ENCODE results near the gene ECE1. TPM values are rescaled to one million over a fixed set of nuclear protein-coding genes. Genes with fewer than 3 reads are reported as not detected.

Gene ECE1
- total and polyA plus RNA-seq, 9 of the 15 experiments (the other 6 are each of a cell fraction or from before 2014, with no cell fraction given) = 0.56 to 34.8 (median 11.0) TPM

DNA sequence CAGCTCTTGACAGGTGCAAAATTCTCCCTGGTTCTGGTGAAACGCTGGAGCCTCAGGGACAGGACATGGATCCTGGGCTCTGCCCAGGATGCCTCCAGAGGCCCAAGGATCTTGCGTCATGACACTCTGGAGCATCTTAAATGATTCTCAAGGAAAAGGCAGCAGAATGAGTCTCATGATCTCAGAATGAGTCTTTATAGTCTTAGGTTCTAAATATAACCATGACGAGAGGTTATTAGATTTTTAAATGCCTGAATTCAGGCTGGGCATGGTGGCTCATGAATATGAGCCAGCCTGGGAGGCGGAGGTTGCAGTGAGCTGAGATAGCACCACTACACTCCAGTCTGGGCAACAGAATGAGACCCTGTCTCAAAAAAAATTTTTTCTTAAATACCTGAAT is 55.5 kb downstream of the ECE1 start (continued):
- TF ChIP-seq, protein P1, sequence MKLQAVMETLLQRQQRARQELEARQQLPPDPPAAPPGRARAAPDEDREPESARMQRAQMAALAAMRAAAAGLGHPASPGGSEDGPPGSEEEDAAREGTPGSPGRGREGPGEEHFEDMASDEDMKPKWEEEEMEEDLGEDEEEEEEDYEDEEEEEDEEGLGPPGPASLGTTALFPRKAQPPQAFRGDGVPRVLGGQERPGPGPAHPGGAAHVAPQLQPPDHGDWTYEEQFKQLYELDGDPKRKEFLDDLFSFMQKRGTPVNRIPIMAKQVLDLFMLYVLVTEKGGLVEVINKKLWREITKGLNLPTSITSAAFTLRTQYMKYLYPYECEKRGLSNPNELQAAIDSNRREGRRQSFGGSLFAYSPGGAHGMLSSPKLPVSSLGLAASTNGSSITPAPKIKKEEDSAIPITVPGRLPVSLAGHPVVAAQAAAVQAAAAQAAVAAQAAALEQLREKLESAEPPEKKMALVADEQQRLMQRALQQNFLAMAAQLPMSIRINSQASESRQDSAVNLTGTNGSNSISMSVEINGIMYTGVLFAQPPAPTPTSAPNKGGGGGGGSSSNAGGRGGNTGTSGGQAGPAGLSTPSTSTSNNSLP (IDR thresholded peaks at IDR 0.05; ENCODE audit: borderline replicate concordance, low read depth, low read length) = no peak
- TF ChIP-seq, protein P2, sequence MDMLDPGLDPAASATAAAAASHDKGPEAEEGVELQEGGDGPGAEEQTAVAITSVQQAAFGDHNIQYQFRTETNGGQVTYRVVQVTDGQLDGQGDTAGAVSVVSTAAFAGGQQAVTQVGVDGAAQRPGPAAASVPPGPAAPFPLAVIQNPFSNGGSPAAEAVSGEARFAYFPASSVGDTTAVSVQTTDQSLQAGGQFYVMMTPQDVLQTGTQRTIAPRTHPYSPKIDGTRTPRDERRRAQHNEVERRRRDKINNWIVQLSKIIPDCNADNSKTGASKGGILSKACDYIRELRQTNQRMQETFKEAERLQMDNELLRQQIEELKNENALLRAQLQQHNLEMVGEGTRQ (CRISPR knock-in tag; IDR thresholded peaks at IDR 0.05) = no peak
- TF ChIP-seq MCM2 (IDR thresholded peaks at IDR 0.05; ENCODE audit: low read depth) (no peak), ADNP (tag; IDR thresholded peaks at IDR 0.05) (no peak), KDM4B (IDR thresholded peaks at IDR 0.05; ENCODE audit: borderline replicate concordance in 2 of 2, low read depth in 1 of 2) (no peak), POLR2AphosphoS5 (IDR thresholded peaks at IDR 0.05; ENCODE audit: control insufficient read depth, insufficient read depth, low read depth, low read length) (no peak), MED1 (CRISPR knock-in tag; IDR thresholded peaks at IDR 0.05; ENCODE audit: borderline replicate concordance) (no peak), THRA (IDR thresholded peaks at IDR 0.05) (no peak)
- TF ChIP-seq, protein P3, sequence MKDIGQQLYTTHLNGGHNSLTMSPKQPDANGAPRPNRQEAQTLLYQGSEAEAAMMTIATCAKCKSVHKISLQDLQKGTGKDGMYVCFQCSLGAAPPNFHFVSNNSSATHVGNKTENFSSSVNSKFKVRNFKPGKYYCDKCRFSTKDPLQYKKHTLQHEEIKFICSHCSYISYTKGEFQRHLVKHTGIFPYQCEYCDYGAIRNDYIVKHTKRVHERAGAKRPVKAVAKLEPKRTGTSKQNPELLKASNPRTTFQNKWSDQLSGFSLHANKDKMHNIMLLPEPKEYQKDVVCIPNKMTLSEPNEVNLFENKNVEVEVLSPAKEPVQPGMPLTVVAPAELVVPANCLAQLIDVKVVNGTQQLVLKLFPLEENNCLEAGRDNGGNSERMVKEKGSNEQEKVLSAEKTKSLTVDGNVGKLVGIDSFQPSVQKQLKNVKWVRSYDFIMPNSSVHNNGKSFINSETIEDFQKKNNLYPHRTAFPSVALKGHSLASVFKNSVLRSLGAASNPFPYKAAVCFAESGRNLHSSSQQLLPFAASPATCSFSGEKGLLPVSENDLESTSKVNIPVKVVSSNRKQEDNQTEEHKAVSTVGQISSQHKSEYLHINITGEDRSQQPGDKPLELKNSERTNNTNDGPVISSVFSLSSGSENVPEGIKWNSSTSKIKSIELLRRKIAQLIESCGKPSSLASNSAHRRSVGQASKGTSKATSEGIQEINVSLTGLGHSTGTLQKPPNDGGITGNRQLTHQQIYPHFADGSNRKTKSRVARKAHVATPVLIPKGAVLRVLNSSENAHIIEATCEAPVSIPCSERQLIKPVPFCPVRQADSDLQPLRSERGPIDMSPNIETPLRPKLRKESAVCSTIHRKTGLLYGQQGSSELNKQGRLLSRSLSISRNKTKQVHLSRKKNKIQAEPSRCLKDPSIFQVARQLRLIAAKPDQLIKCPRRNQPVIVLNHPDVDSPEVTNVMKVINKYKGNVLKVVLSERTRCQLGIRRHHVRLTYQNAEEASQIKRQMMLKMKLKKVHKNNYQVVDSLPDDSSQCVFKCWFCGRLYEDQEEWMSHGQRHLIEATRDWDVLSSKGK (CRISPR knock-in tag; IDR thresholded peaks at IDR 0.05) = no peak
